ENCODE results near the gene SRPK2.
"Not testable (repeated sequence)": the region's sequence is repeated elsewhere in the genome, so short reads cannot be mapped to it uniquely, and the experiment has no call there.

The SRPK2 gene

GRCh38 chr7:105332661-105333060 lies 56.1 kb downstream of the SRPK2 start:
- not testable (repeated sequence) for DNase-seq

- no peak for DNase-seq
These were observed 58.2 kb downstream of the SRPK2 start for GRCh38 chr7:105330526-105330925.

DNA sequence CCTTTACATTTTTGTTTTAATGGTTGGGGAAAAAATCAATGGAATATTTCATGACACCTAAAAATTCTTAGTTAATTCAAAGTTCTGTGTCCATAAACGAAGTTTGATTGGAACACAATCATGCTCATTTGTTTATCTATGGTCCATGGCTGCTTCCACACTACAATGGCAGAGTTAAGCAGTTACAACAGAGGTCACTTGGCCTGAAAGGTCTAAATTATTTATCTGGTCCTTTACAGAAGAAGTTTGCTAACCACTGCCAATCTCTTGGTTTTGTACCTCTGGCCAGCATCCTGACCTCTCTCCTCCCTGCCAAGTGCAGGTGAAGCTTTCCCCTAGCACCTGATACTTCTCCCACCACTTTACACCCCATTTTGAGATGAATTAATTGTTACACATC lies 61.5 kb downstream of the SRPK2 start:
- no peak for DNase-seq

DNA sequence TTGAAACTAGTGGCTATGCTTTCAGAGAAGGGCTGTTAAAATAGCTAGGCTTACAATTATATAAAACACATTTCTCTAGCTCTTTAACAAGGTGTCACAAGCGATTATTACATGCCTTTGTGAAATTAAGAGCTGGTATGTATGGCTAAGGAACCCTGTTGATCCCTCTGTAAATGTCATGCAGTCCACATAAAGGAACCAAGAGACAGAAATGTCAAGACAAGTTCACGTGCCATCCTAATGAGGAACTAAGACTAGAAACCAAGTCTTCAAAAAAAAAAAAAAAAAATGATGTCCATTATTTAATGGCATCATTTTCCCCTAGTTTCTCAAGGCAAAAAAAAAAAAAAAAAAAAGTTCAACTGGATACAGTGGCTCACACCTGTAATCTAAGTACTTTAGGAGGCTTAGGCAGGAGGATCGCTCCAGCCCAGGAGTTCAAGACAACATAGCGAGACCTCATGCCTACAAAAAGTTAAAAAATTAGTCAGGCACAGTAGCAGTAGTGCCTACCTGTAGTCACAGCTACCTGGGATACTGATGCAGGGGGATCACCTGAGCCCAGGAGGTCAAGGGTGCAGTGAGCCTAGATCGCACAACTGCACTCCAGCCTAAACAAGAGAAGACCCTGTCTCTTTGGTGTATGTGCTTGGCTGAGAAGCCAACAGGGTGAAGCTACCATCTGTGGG lies 63.4 kb downstream of the SRPK2 start:
- no peak for DNase-seq

DNA sequence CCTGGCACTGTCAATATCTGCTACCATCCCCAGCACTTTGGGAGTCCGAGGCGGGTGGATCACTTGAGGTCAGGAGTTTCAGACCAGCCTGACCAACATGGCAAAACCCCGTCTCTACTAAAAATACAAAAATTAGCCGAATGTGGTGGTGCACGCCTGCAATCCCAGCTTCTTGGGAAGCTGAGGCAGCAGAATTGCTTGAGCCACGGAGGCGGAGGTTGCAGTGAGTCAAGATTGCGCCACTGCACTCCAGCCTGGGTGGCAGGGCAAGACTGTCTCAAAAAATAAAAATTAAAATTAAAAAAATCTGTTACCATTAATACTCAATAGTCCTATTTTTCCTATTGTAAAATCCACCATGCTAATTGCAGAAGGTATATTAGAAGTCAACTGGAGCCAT lies 64.1 kb downstream of the SRPK2 start:
- not testable (repeated sequence) for DNase-seq

DNA sequence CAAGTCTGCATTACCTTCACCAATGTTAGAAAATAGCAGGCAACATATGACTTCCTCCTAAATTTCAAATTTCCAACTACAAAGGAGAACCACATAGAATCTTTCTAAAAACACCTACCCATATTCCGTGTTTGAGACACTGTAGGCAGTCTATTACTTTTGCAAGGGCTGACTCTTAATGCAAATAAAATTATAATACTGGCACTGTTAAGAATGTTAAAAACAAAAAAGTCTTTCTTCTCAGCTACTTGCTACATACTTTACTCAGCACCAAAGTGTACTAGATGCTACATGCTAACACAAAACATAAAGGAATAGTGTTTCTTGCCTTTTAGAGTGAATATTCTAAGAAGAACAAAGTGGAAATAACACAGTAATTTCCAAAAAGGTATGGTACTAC lies 65.4 kb downstream of the SRPK2 start:
- no peak for DNase-seq

DNA sequence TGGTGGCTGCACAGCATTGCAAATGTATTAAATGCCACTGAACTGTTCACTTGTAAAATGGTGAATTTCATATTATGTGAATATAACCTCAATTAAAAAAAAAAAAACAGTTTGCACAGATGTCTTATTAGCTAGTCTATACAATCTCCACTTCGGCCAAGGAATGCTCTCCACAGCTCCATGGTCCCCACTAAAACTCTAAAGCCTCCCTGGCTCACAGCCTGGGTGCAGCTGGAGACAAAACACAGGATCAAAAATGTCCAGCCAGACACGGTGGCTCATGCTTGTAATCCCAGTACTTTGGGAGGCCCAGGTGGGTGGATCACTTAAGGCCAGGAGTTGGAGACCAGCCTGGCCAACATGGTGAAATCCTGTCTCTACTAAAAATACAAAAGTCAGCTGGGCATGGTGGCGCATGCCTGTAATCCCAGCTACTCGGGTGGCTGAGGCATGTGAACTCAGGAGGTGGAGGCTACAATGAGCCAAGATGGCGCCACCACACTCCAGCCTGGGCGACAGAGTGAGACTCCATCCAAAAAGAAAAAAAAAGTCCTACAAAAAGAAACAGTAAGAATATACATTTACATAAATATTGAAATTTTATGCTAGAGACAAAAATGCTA lies 66.0 kb downstream of the SRPK2 start:
- no peak for DNase-seq

- DNase-seq: no peak
These were observed 66.8 kb downstream of the SRPK2 start for GRCh38 chr7:105321754-105322455.

- no peak for DNase-seq
These were observed 67.8 kb downstream of the SRPK2 start for GRCh38 chr7:105320896-105321295.

GRCh38 chr7:105319578-105319977 lies 69.1 kb downstream of the SRPK2 start:
- no peak for DNase-seq

DNA sequence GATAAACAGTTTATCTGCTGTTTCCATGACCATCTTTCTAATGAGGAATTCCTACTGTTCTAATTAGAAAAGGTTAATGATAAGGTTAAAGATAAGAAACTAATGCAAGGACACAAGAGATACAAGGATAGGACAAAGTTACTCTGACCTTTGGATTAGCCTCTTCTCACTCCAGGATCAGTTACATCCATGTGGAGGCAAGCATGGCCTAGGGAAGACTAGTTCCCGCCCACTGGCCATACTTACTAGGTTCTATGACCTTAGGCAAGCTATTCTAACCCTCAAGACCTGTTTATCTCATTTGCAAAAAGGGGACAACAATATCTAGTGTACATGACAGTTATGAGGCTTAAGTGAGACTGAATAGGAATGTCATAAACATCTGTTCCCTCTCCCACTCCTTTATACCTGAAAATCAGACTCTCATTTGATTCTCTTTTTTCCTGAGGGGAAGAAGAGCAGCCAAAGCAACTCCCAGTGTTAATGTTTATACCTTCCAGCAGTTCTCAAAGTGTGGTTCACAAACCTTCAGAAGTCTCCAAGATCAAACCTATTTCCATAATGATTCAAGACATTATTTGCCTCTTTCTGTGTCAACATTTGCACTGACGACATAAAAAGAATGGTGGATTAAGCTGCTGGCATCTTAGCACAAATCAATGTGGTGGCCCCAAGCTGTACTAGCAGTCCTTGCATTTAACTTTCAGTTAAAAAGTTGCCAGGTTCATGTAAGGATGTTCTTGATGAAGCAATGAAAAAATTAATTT lies 72.0 kb downstream of the SRPK2 start:
- no peak for DNase-seq

GRCh38 chr7:105315357-105315756 lies 73.4 kb downstream of the SRPK2 start:
- no peak for DNase-seq

DNA sequence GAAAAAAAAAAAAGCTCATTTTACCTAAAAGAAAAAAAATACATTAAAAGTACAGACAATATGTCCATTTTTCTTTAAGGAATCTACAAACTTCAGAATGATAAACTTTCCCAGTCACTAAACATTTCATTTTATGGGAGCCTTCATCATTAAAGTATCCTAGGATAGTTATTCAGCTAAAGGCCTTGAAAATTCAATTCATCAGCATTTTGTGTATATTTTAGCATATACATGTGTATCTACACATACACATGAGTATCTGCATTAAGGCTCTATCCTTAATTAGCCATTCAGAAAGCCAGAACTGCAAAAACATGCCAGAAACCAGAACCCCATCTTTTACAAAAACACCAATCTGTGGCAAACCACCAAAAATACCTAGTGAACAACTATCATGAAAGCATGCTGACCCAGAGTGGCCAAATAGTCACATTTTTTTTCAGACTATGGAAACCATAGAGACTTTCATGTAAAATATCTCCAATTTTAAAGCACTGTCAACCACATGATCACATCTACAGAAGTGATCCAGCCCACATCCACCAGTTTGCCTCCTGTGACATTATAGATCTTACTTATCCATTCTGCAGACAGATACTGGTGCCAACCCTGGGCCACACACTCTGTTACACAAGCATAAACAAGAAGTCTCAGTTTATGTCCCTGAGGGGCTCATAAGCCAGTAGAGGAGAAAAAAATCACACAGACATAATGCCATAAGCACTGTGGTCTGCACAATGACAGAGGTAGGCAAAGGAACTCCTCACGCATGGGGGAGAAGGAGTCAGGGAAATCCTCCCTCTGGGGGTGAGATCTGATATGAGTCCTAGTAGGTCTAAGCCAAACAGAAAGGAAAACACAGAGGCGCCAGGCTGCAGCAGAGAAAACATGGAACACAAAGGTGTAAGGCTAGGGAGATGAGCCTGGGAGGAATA lies 79.2 kb downstream of the SRPK2 start:
- DNase-seq: no peak

DNA sequence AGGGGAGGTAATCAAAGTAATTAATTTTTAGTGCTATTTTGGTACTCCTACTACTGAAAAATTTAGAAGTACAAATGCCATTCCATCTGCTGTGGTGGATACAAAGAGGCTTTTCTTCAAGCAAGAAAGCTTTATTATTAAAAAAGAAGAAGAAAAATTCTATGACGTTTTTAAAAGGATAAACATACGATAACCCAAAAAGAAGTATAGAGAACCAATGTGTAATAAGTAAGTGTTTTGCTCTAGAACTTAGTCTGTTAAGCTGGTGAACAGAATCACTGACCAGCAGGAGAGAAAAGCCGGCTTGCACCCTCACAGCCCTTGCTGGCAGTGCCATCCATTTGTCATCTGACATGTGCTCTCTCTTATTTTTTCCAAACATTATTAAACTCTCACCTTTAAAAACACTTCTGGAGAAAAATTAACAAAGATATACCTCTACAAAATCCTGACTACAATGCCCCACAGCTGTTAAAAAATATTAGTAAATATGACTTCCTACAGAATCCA lies 81.5 kb downstream of the SRPK2 start:
- DNase-seq: no peak

DNA sequence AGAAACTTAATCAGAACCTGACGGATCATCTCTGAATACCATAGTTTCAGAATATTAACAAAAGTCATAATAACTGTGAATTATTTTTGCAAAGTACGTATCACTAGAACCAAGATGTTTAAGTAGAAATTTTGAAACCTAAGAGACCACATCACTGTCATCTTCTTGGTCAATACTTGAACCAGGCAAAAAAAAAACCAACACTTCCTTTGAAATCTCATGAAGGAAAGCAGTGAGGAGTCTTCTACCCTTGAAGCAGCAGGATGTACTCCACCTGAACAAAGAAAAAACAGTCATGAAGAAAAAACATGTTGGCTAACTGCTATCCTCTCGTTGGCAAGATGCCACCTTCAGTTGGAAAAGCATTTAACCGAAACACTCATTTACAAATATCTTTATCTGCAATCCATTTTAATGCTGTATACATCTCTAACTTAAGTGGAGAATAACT lies 82.4 kb downstream of the SRPK2 start:
- peak; percentile 36 for DNase-seq

GRCh38 chr7:105305633-105306032 lies 83.1 kb downstream of the SRPK2 start:
- no peak for DNase-seq

GRCh38 chr7:105304040-105304895 lies 84.5 kb downstream of the SRPK2 start:
- DNase-seq: no peak

DNA sequence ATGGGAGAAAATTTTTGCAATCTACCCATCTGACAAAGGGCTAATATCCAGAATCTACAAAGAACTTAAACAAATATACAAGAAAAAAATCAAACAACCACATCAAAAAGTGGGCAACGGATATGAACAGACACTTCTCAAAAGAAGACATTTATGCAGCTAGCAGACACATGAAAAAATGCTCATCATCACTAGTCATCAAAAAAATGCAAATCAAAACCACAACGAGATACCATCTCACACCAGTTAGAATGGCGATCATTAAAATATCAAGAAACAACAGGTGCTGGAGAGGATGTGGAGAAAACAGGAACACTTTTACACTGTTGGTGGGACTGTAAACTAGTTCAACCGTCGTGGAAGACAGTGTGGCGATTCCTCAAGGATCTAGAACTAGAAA lies 88.1 kb downstream of the SRPK2 start:
- not testable (repeated sequence) for DNase-seq

DNA sequence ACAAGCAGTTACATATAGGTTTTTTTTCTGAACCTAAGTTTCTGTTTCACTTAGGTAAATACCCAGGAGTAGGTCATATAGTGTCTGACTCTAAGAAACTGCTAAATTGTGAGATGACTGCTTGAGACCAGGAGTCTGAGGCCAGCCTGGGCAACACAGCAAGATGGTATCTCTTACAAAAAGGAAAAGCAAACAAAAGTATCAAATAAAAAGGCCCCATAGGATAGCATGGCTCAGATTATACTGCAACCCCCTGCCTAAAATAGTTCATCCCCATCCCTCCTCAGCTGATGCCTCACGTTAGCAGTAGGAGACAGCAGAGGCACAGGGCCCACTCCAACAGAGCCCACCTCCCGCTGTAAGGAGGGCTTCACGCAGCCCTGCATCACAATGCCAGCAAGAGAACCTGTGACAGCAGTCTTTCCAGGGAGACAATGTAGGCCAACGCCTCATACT lies 90.3 kb downstream of the SRPK2 start:
- no peak for DNase-seq

- no peak for DNase-seq
These were observed 90.7 kb downstream of the SRPK2 start for GRCh38 chr7:105297985-105298384.

GRCh38 chr7:105297309-105297708 lies 91.4 kb downstream of the SRPK2 start:
- no peak for DNase-seq

All from NCI-H345 (cell line).